ENCODE data around the gene TRIM69.
"Not testable (repeated sequence)": the region's sequence is repeated elsewhere in the genome, so short reads cannot be mapped to it uniquely, and the experiment has no call there.

The TRIM69 gene, protein sequence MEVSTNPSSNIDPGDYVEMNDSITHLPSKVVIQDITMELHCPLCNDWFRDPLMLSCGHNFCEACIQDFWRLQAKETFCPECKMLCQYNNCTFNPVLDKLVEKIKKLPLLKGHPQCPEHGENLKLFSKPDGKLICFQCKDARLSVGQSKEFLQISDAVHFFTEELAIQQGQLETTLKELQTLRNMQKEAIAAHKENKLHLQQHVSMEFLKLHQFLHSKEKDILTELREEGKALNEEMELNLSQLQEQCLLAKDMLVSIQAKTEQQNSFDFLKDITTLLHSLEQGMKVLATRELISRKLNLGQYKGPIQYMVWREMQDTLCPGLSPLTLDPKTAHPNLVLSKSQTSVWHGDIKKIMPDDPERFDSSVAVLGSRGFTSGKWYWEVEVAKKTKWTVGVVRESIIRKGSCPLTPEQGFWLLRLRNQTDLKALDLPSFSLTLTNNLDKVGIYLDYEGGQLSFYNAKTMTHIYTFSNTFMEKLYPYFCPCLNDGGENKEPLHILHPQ

DNA sequence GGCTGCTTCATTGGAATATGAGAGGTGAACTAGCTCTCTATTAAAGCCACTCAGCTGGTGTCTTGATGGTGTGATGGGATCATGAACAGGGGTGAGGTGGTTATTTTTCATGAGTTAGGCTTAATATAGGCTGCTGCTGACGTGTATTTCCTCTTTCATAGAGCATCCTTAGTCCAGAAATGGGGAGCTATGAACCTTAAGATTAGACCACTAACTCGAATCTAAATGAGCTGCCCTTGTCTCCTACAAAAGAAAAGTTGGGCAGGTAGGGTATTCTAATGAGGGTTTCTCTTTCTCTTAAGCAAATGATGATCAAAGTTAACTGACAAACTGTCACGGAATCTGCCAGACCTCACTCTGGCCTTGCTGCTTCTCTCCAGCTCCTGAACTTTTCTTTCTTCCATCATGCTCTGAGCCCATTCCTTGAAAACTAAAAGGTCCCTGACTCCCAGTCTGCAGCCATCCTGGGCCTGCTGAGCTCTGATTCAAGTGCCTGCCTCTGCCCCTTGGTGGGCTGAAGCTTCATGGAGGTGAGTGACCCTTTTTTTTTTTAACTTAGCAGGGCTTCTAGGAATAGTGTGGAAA lies at the start of gene TRIM69:
Gene TRIM69 (plus strand): TSS at position 348 of the 585 bp plus-strand sequence. CDS start 177 bp downstream, at position 525.
- no peak for DNase-seq (ENCODE audit: low spot score)

DNA sequence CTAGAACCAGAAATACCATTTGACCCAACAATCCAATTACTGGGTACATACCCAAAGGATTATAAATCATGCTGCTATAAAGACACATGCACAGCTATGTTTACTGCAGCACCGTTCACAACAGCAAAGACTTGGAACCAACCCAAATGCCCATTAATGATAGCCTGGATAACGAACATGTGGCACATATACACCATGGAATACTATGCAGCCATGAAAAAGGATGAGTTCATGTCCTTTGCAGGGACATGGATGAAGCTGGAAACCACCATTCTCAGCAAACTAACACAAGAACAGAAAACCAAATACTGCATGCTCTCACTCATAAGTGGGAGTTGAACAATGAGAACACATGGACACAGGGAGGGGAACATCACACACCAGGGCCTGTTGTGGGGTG lies 47.0 kb upstream of the TRIM69 start:
- DNase-seq (ENCODE audit: low spot score): not testable (repeated sequence)

DNA sequence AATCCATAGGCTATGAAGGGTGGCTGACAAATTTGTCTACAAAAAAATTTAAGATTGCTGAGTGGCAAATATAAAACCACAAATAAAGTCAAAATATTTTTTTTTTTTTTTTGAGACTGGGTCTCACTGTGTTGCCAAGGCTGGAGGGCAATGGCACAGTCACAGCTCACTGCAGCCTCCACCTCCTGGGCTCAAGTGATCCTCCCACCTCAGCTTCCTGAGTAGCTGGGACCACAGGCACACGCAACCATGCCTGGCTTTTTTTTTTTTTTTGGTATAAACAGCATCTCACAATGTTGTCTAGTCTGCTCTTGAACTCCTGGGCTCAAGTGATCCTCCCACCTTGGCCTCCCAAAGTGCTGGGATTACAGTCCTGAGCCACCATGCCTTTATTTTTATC lies 46.1 kb upstream of the TRIM69 start:
- not testable (repeated sequence) for DNase-seq (ENCODE audit: low spot score)

DNA sequence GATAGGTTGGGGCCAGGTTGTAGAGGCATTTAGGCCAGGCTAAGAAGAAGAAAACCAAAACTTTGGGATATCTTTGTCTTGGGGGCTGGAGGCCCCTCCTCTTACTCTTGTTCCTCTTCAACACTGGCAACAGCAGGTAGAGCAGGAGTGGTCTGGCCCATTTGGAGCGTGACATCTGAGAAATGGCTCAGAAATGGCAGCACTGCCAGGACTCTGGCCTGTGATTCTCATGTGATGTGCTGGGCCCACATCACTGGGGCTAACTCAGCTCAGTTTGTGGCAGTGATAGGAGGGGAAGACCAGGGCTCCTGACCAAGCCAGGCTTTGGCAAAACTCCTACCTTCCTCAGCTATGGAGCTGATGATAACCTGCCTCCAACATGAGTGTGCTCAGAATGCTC lies 43.7 kb upstream of the TRIM69 start:
- DNase-seq (ENCODE audit: low spot score): no peak

DNA sequence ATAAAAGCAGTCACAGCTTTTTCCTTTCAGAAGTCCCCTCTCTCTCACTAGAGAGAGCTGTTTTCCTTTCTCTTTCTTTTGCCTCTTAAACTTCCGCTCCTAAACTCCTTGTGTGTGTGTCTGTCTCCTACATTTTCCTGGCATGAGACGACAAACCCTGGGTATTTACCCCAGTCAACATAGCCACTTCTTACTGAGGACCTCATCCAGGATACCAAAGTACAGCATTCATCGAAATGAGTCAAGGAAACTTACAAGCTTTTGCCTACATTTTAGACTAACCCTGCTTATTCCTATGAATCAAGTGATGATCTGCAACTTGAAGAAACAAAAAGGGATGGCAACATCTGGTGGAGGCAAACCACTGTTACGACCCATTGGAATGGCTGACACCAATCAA lies 41.9 kb upstream of the TRIM69 start:
- no peak for DNase-seq (ENCODE audit: low spot score)

DNA sequence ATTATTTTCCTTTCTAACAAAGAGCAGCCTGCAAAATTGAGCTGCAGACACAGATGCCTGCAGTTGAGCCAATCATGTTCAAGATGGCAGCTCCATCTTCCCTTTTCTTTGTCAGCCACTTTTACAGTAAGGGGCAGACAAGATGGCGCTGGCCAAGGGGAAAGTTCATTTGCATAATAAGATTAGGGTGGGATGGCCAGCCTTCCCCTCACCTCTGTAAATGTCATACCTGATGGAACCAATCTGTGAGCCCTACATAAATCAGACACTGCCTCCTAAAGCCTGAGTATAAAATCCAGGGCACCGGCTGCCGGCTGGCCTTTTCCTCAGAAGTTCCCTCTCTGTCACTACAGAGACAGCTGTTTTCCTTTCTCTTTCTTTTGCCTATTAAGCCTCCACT lies 41.0 kb upstream of the TRIM69 start:
- no peak for DNase-seq (ENCODE audit: low spot score)

DNA sequence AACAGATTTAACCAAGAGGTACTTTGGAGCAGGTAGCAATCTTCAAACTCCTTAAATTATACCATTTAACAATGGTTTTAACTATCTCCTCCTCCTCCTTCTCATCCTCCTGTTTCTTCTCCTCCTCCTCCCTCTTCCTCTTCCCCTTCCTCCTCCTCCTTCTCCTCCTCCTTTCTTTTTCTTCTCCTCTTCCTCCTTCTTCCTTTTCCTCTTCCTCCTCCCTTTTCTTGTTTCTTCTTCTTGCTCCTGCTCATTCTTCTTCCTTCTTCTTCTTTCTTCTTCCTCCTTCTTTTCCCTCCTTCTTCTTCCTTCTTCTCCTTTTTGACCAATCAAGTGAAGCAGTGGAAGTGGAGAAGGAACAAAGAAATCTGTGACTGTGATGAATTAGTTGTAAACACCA lies 39.3 kb upstream of the TRIM69 start:
- DNase-seq (ENCODE audit: low spot score): no peak

DNA sequence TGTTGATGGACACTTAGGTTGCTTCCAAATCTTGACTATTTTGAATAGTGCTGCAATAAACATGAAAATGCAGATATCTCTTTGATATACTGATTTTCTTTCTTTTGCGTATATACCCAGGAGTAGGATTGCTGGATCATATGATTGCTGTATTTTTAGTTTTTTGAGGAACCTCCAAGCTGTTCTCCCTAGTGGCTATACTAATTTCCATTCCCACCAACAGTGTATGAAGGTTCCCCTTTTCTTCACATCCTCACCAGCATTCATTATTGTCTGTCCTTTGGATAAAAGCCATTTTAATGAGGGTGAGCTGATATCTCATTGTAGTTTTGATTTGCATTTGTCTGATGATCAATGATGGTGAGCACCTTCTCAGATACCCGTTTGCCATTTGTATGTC lies 37.7 kb upstream of the TRIM69 start:
- DNase-seq (ENCODE audit: low spot score): no peak

DNA sequence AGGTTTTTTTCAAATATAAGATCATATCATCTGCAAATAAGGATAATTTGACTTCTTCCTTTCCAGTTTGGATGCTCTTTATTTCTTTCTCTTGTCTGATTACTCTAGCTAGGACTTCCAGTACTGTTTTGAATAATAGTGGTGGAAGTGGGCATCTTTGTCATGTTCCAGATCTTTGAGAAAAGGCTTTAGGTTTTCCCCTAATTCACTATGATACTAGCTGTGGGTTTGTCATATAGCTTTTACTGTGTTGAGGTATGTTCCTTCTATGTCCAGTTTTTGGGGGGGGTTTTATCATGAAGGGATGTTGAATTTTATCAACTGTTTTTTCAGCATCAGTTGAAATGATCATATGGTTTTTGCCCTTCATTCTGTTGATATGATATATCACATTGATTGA lies 35.7 kb upstream of the TRIM69 start:
- DNase-seq (ENCODE audit: low spot score): not testable (repeated sequence)

DNA sequence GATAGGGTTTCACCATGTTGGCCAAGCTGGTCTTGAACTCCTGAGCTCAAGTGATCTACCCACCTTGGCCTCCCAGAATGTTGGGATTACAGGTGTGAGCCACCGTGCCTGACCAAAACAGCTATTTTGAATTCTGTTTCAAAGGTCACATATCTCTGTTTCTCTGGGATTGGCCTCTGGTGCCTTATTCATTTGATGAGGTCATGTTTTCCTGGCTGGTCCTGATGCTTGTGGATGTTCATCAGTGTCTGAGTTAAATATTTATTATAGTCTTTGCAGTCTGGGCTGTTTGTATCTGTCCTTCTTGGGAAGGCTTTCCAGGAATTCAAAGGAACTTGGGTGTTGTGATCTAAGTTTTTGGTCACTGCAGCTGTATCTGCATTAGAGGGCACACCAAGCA lies 30.3 kb upstream of the TRIM69 start:
- DNase-seq (ENCODE audit: low spot score): no peak

DNA sequence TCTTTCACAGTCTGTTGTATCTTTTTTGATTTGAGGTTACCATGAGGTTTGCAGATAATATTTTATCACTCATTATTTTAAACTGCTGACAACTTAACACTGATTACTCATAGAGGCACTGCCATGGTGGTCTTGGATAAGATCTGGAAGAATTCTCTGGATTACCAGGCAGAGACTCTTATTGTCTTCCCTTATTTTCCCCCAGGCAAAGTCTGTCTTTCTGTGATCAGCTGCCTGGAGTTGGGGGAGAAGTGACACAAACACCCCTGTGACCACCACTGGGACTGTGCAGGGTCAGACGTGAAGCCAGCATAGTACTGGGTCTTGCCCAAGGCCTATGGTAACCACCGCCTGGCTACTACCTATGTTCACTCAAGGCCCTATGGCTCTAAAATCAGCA lies 29.9 kb upstream of the TRIM69 start:
- no peak for DNase-seq (ENCODE audit: low spot score)

DNA sequence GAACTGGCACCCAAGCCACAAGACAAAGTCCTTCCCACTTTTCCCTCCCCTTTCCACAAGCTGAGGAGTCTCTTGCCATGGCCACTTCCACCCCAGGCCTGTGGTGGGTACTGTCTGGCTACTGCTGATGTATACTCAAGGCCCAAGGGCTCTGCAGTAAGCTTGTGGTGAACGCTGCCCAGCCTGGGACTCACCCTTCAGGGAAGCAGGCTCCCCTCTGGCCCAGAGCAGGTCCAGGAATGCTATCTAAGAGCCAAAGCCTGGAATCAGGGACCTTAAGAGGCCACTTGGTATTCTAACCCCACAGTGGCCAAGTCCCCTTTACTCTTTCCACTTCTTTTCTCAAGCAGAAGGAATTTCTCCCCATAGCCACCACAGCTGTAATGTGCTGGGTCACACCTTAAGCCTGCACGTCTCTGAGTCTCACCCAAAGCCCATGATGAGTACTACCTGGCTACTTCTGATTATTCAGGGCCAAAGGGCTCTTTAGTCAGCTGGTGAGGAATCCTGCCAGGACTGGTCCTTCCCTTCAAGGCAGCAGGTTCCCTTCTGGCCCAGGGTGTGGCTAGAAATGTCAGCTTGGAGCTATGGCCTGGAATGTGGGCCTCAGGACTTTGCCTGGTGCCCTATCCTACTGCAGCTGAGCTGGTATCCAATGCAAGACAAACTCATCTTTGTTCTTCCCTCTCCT lies 29.2 kb upstream of the TRIM69 start:
- DNase-seq (ENCODE audit: low spot score): no peak

DNA sequence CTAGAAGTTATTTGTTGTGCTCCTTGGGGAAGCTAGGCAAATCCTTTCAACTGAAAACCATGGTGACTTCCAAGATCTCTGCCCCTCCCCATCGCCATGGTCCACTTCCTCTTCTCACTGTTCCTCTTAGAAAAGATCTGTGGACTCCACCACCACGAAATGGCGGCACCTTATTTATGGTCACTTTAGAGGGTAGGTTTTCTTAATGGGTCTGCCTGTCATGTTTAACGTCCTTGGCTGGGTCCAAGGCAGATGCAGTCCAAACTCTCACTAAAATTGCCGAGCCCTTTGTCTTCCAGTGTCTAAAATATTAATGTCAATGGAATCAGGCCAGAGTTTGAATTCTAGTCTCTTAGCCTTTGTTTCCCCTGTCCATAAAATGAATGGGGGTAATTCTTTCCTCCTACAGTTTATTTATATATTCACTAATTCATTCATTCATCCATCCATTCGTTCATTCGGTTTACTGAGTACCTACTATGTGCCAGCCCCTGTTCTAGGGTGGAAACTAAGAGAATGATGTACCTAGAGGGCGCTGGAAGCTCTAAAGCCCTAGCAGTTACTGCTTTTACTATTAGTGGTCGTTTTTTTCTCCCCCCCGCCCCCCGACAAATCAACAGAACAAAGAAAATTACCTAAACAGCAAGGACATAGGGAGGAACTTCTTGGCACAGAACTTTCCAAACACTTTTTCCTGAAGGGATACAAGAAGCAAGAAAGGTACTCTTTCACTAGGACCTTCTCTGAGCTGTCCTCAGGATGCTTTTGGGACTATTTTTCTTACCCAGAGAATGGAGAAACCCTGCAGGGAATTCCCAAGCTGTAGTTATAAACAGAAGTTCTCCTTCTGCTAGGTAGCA lies 25.9 kb upstream of the TRIM69 start:
- DNase-seq (ENCODE audit: low spot score): peak; percentile 60

DNA sequence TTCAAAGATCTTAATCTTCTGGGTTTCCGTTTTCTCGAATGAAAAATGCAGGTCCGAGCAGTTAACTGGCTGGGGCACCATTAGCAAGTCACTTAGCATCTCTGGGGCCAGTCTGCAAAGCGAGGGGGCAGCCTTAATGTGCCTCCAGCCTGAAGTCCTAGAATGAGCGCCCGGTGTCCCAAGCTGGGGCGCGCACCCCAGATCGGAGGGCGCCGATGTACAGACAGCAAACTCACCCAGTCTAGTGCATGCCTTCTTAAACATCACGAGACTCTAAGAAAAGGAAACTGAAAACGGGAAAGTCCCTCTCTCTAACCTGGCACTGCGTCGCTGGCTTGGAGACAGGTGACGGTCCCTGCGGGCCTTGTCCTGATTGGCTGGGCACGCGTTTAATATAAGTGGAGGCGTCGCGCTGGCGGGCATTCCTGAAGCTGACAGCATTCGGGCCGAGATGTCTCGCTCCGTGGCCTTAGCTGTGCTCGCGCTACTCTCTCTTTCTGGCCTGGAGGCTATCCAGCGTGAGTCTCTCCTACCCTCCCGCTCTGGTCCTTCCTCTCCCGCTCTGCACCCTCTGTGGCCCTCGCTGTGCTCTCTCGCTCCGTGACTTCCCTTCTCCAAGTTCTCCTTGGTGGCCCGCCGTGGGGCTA lies 25.1 kb upstream of the TRIM69 start, which contains the start of the genes B2M and PATL2:
Gene B2M (plus strand): TSS at position 422 of the 647 bp plus-strand sequence. CDS start 30 bp downstream, at position 452.
Gene PATL2 (minus strand): TSS at position 228 of the 647 bp plus-strand sequence. CDS start 34,833 bp downstream, outside the sequence.
- DNase-seq (ENCODE audit: low spot score): peak; percentile 98

DNA sequence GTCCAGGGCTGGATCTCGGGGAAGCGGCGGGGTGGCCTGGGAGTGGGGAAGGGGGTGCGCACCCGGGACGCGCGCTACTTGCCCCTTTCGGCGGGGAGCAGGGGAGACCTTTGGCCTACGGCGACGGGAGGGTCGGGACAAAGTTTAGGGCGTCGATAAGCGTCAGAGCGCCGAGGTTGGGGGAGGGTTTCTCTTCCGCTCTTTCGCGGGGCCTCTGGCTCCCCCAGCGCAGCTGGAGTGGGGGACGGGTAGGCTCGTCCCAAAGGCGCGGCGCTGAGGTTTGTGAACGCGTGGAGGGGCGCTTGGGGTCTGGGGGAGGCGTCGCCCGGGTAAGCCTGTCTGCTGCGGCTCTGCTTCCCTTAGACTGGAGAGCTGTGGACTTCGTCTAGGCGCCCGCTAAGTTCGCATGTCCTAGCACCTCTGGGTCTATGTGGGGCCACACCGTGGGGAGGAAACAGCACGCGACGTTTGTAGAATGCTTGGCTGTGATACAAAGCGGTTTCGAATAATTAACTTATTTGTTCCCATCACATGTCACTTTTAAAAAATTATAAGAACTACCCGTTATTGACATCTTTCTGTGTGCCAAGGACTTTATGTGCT lies 24.5 kb upstream of the TRIM69 start:
- peak; percentile 57 for DNase-seq (ENCODE audit: low spot score)

DNA sequence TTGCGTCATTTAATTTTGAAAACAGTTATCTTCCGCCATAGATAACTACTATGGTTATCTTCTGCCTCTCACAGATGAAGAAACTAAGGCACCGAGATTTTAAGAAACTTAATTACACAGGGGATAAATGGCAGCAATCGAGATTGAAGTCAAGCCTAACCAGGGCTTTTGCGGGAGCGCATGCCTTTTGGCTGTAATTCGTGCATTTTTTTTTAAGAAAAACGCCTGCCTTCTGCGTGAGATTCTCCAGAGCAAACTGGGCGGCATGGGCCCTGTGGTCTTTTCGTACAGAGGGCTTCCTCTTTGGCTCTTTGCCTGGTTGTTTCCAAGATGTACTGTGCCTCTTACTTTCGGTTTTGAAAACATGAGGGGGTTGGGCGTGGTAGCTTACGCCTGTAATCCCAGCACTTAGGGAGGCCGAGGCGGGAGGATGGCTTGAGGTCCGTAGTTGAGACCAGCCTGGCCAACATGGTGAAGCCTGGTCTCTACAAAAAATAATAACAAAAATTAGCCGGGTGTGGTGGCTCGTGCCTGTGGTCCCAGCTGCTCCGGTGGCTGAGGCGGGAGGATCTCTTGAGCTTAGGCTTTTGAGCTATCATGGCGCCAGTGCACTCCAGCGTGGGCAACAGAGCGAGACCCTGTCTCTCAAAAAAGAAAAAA lies 23.9 kb upstream of the TRIM69 start:
- DNase-seq (ENCODE audit: low spot score): peak; percentile 77

DNA sequence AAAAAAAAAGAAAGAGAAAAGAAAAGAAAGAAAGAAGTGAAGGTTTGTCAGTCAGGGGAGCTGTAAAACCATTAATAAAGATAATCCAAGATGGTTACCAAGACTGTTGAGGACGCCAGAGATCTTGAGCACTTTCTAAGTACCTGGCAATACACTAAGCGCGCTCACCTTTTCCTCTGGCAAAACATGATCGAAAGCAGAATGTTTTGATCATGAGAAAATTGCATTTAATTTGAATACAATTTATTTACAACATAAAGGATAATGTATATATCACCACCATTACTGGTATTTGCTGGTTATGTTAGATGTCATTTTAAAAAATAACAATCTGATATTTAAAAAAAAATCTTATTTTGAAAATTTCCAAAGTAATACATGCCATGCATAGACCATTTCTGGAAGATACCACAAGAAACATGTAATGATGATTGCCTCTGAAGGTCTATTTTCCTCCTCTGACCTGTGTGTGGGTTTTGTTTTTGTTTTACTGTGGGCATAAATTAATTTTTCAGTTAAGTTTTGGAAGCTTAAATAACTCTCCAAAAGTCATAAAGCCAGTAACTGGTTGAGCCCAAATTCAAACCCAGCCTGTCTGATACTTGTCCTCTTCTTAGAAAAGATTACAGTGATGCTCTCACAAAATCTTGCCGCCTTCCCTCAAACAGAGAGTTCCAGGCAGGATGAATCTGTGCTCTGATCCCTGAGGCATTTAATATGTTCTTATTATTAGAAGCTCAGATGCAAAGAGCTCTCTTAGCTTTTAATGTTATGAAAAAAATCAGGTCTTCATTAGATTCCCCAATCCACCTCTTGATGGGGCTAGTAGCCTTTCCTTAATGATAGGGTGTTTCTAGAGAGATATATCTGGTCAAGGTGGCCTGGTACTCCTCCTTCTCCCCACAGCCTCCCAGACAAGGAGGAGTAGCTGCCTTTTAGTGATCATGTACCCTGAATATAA lies 23.0 kb upstream of the TRIM69 start:
- DNase-seq (ENCODE audit: low spot score): no peak

DNA sequence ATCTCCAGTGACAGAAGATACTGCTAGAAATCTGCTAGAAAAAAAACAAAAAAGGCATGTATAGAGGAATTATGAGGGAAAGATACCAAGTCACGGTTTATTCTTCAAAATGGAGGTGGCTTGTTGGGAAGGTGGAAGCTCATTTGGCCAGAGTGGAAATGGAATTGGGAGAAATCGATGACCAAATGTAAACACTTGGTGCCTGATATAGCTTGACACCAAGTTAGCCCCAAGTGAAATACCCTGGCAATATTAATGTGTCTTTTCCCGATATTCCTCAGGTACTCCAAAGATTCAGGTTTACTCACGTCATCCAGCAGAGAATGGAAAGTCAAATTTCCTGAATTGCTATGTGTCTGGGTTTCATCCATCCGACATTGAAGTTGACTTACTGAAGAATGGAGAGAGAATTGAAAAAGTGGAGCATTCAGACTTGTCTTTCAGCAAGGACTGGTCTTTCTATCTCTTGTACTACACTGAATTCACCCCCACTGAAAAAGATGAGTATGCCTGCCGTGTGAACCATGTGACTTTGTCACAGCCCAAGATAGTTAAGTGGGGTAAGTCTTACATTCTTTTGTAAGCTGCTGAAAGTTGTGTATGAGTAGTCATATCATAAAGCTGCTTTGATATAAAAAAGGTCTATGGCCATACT lies 21.1 kb upstream of the TRIM69 start:
- no peak for DNase-seq (ENCODE audit: low spot score)
